Thyroid gland (tissue), 4 donors: ENCODE measurements around the gene SAMD11. TPM values are rescaled to one million over a fixed set of nuclear protein-coding genes. Genes with fewer than 3 reads are reported as not detected.

ENCODE experiments used
- DNase-seq, 2 donors: peaks; one replicate each; pipeline ENCODE4 v3.0.0-alpha.2; 2019
- H3K27ac ChIP-seq, 3 donors: fragments of 200-600 bp; sonication (generic); 1 replicate in 2 of 3; 2 replicates in 1 of 3; pipeline ENCODE4 v1.5.1; 2016 to 2019; ENCODE audit warnings: mild to moderate bottlenecking in 1 of 3, moderate library complexity in 1 of 3
- H3K27me3 ChIP-seq: fragments of 200-600 bp; sonication (generic); one replicate; pipeline ENCODE4 v1.5.1; 2019
- H3K36me3 ChIP-seq, 2 donors: fragments of 200-600 bp; sonication (generic); one replicate each; pipeline ENCODE4 v1.5.1; 2016 to 2019
- H3K4me1 ChIP-seq, 2 donors: fragments of 200-600 bp; sonication (generic); one replicate each; pipeline ENCODE4 v1.5.1; 2017 to 2019
- H3K4me3 ChIP-seq, 3 donors: fragments of 200-600 bp; sonication (generic); replicated peaks in 1 of 3; 1 replicate in 2 of 3; 2 replicates in 1 of 3; pipeline ENCODE4 v1.5.1; 2016; ENCODE audit warnings: mild to moderate bottlenecking in 1 of 3
- H3K9me3 ChIP-seq: fragments of 200-600 bp; sonication (generic); one replicate; pipeline ENCODE4 v1.5.1; 2017
- CTCF ChIP-seq, 6 experiments: fragments of 200-600 bp in 3 of 6; fragments of 450-650 bp in 3 of 6; sonication (generic) in 3 of 6; IDR thresholded peaks; one replicate each; pipeline ENCODE4 v1.5.1; 2016 to 2019; ENCODE audit warnings: antibody characterized with exemption in 6 of 6, mild to moderate bottlenecking in 2 of 6, inconsistent platforms in 1 of 6, moderate library complexity in 1 of 6
- POLR2A ChIP-seq, 2 donors: fragments of 450-650 bp; IDR thresholded peaks; one replicate each; pipeline ENCODE4 v1.6.1; 2017; ENCODE audit warnings: antibody characterized with exemption in 2 of 2, mild to moderate bottlenecking in 2 of 2, moderate library complexity in 1 of 2
- WGBS, 2 donors: methylation state at CpG; one replicate each; pipeline ENCODE4 v1.1.5; 2017; 5-methylcytosine and 5-hydroxymethylcytosine counted together
- intact Hi-C: fragments of 100-400 bp; cut with DNase I; formaldehyde crosslinking; loops from one replicate; pipeline ENCODE4 v1.15.1; 2023
- total RNA-seq, 4 donors: library from RNA; depleted of rRNA; stranded (reverse); fragments of >200 nt; gene quantifications; one replicate each; pipeline ENCODE4 v1.2.3, GENCODE V29; 2016

SAMD11 gene
- total RNA-seq, 4 donors from 2014 or later: 4.1 to 11.2 (median 6.3) TPM

GRCh38 chr1:973459-974292 lies 50.0 kb downstream of the SAMD11 start:
- Histone ChIP-seq H3K27me3 (peaks cover 6% of the 10 kb centered on the region), H3K9me3 (no peaks in the 10 kb centered on the region), H3K4me3 (no peak overlapping the region), H3K36me3 (no peaks in the 10 kb centered on the region), H3K27ac (no peak overlapping the region), H3K4me1 (peaks cover 5 to 20% of the 10 kb centered on the region in 2 donors)
- intact Hi-C loops: loop anchor here (5.0 to 10.0 kb wide), 2 partner anchors 71 to 321 kb away; no protein-coding TSS in a partner anchor
- TF ChIP-seq POLR2A (IDR thresholded peaks at IDR 0.05) (no peak), CTCF (IDR thresholded peaks at IDR 0.05) (no peak)
- WGBS, 2 donors: 86 to 89% methylated on average over 10 to 15 of the region's 28 CpGs
- no peak for DNase-seq

- WGBS, 2 donors: 73 to 96% methylated on average over 6 to 11 of the region's 11 CpGs
- no peak for DNase-seq
- Histone ChIP-seq H3K27me3 (peaks cover 6% of the 10 kb centered on the region), H3K27ac (no peak overlapping the region), H3K9me3 (no peaks in the 10 kb centered on the region), H3K36me3 (no peaks in the 10 kb centered on the region), H3K4me1 (peaks cover 5 to 20% of the 10 kb centered on the region in 2 donors), H3K4me3 (no peak overlapping the region)
- no peak for TF ChIP-seq CTCF (IDR thresholded peaks at IDR 0.05)
- no peak for TF ChIP-seq POLR2A (IDR thresholded peaks at IDR 0.05)
- intact Hi-C loops: loop anchor here (5.0 to 10.0 kb wide), 2 partner anchors 72 to 321 kb away; no protein-coding TSS in a partner anchor
Measured at GRCh38 chr1:974293-974640, 50.5 kb downstream of the SAMD11 start.

GRCh38 chr1:974687-975328 lies 51.1 kb downstream of the SAMD11 start:
- Histone ChIP-seq H3K27me3 (peaks cover 6% of the 10 kb centered on the region), H3K27ac (no peak overlapping the region), H3K9me3 (no peaks in the 10 kb centered on the region), H3K36me3 (no peaks in the 10 kb centered on the region), H3K4me1 (peaks cover 5 to 20% of the 10 kb centered on the region in 2 donors), H3K4me3 (no peak overlapping the region)
- TF ChIP-seq POLR2A (IDR thresholded peaks at IDR 0.05) (no peak), CTCF (IDR thresholded peaks at IDR 0.05) (no peak)
- WGBS, 2 donors: 74 to 76% methylated on average over 15 of the region's 17 CpGs
- no peak for DNase-seq
- intact Hi-C loops: loop anchor here (5.0 to 10.0 kb wide), 2 partner anchors 73 to 320 kb away; no protein-coding TSS in a partner anchor

GRCh38 chr1:975365-975764 lies 51.6 kb downstream of the SAMD11 start:
- no peak for TF ChIP-seq POLR2A (IDR thresholded peaks at IDR 0.05)
- no peak for TF ChIP-seq CTCF (IDR thresholded peaks at IDR 0.05)
- intact Hi-C loops: loop anchor here (10.0 kb wide), 1 partner anchor 319 kb away; no protein-coding TSS in a partner anchor
- DNase-seq: no peak
- H3K4me3 ChIP-seq: no peak overlapping the region
- WGBS, 2 donors: 75 to 81% methylated on average over 2 of the region's 9 CpGs
- no peak overlapping the region for H3K27ac ChIP-seq
- H3K4me1 ChIP-seq: peaks cover 5 to 20% of the 10 kb centered on the region in 2 donors
- H3K9me3 ChIP-seq: no peaks in the 10 kb centered on the region
- H3K36me3 ChIP-seq: no peaks in the 10 kb centered on the region
- H3K27me3 ChIP-seq: peaks cover 6% of the 10 kb centered on the region
